ENCODE data around the gene CEP112. TPM values are rescaled to one million over a fixed set of nuclear protein-coding genes. Genes with fewer than 3 reads are reported as not detected.

CEP112 gene
- total and polyA plus RNA-seq, 2 donors (not counting 3 experiments of a cell fraction or from before 2014, with no cell fraction given) = 1.5 to 25.3 TPM

DNA sequence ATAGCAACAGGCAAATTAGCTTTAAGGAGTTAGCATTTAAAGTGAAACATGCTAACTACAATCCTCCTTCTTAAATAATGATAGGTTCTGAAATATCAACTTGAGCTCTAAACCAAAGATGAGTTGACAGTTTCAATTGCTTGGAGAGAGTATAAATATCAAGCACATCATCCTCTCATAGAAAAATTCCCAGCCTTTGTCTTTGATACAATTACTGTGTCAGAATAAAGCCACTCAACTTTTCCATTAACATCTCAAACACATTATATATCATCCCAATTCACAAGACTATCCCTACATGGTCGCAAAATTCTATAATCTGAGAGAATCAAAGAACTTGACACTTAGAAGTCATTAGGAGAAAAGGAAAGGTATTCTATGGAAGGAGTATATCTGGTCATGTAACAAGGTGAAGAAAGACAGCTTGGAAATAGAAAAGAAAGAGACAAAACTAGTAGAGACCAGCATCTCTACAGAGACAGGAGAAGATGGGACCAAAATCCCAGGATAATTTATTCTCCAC, 189.8 kb downstream of the CEP112 start:
- H3K36me3 ChIP-seq (ENCODE audit: control insufficient read depth in 2 of 2, extremely low read depth in 1 of 2, insufficient read depth in 2 of 2, low read length in 2 of 2) = no peaks in the 10 kb centered on the region
- CTCF ChIA-PET = no interaction called here
- H3K9ac ChIP-seq (replicated peaks; ENCODE audit: extremely low read depth, insufficient read depth, low read length) = no peak overlapping the region
- H3K79me2 ChIP-seq (ENCODE audit: control insufficient read depth, insufficient read depth, low read length) = no peaks in the 10 kb centered on the region
- H3K4me2 ChIP-seq (ENCODE audit: insufficient read depth, low read length) = no peak overlapping the region
- H3K4me3 ChIP-seq (replicated peaks in 1 of 3; ENCODE audit: insufficient read depth in 1 of 3, low read depth in 1 of 3, low read length in 3 of 3) = no peak overlapping the region
- no peak overlapping the region for H2AFZ ChIP-seq (ENCODE audit: low read depth, low read length)
- no TSS peak for BruUV-seq (replicated peaks)
- no peaks in the 10 kb centered on the region for H3K4me1 ChIP-seq (ENCODE audit: control insufficient read depth, extremely low read depth, insufficient read depth, low read length)
- FAIRE-seq (no peak), DNase-seq (ENCODE audit: low read depth, low spot score) (no peak)
- TF ChIP-seq, protein P1, sequence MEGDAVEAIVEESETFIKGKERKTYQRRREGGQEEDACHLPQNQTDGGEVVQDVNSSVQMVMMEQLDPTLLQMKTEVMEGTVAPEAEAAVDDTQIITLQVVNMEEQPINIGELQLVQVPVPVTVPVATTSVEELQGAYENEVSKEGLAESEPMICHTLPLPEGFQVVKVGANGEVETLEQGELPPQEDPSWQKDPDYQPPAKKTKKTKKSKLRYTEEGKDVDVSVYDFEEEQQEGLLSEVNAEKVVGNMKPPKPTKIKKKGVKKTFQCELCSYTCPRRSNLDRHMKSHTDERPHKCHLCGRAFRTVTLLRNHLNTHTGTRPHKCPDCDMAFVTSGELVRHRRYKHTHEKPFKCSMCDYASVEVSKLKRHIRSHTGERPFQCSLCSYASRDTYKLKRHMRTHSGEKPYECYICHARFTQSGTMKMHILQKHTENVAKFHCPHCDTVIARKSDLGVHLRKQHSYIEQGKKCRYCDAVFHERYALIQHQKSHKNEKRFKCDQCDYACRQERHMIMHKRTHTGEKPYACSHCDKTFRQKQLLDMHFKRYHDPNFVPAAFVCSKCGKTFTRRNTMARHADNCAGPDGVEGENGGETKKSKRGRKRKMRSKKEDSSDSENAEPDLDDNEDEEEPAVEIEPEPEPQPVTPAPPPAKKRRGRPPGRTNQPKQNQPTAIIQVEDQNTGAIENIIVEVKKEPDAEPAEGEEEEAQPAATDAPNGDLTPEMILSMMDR (IDR thresholded peaks at IDR 0.05; ENCODE audit: extremely low read depth in 1 of 2, insufficient read depth in 1 of 2, low read depth in 1 of 2, low read length in 2 of 2) = no peak
- TF ChIP-seq POLR2AphosphoS5 (IDR thresholded peaks at IDR 0.05; ENCODE audit: insufficient read depth, low read depth, low read length) = no peak
- no peak for TF ChIP-seq POLR2A (IDR thresholded peaks at IDR 0.05; ENCODE audit: low read depth, low read length)
- no peak for TF ChIP-seq GATA2 (IDR thresholded peaks at IDR 0.05; ENCODE audit: insufficient read depth, insufficient read length, low read depth, low read length)
- TF ChIP-seq FOS (IDR thresholded peaks at IDR 0.05; ENCODE audit: borderline replicate concordance, insufficient read depth, low read length) = no peak
- TF ChIP-seq, protein P2, sequence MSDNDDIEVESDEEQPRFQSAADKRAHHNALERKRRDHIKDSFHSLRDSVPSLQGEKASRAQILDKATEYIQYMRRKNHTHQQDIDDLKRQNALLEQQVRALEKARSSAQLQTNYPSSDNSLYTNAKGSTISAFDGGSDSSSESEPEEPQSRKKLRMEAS (IDR thresholded peaks at IDR 0.05; ENCODE audit: insufficient read depth, insufficient read length) = no peak
- POLR2A ChIA-PET = no interaction called here
- no peaks in the 10 kb centered on the region for H3K27me3 ChIP-seq (ENCODE audit: control insufficient read depth in 2 of 2, insufficient read depth in 2 of 2, low read length in 2 of 2)
- dilution Hi-C loops (cut with MboI; ENCODE audit: extremely low pct_ligation_motif_present, low sequenced_read_pairs) (no loop called here), intact Hi-C loops (cut with micrococcal nuclease) (no loop called here)
- no peak overlapping the region for H3K27ac ChIP-seq (ENCODE audit: insufficient read depth, low read depth, low read length)
- no peaks in the 10 kb centered on the region for H3K9me1 ChIP-seq (replicated peaks; ENCODE audit: control insufficient read depth, extremely low read depth, insufficient read depth, low read length)
- H4K20me1 ChIP-seq (replicated peaks; ENCODE audit: control insufficient read depth, extremely low read depth, insufficient read depth, low read length) = no peaks in the 10 kb centered on the region
- H3K9me3 ChIP-seq (replicated peaks; ENCODE audit: control insufficient read depth, insufficient read depth, low read length) = no peaks in the 10 kb centered on the region

Data from endothelial cell of umbilical vein (primary cell).